Esophagus squamous epithelium (tissue), 5 donors: ENCODE measurements around the gene TSPAN14. TPM values are rescaled to one million over a fixed set of nuclear protein-coding genes. Genes with fewer than 3 reads are reported as not detected.

Source experiments
- DNase-seq: peaks from one replicate; lab custom pipeline; 2025; lab: John Stamatoyannopoulos, UW
- H3K27ac ChIP-seq, 4 donors: fragments of 200-600 bp; sonication (generic); one replicate each; pipeline ENCODE4 v1.5.1; 2016 to 2019; ENCODE audit warnings: mild to moderate bottlenecking in 1 of 4
- H3K27me3 ChIP-seq, 4 donors: fragments of 200-600 bp; sonication (generic); 1 replicate in 3 of 4; 2 replicates in 1 of 4; pipeline versions ENCODE4 v1.5.1 to v1.6.0; 2017 to 2021; ENCODE audit warnings: antibody characterized with exemption in 1 of 4
- H3K36me3 ChIP-seq, 3 donors: fragments of 200-600 bp; sonication (generic); one replicate each; pipeline ENCODE4 v1.5.1; 2016 to 2019
- H3K4me1 ChIP-seq, 3 donors: fragments of 200-600 bp; sonication (generic); one replicate each; pipeline ENCODE4 v1.5.1; 2017 to 2019
- H3K4me3 ChIP-seq, 4 donors: fragments of 200-600 bp; sonication (generic); 1 replicate in 3 of 4; 2 replicates in 1 of 4; pipeline ENCODE4 v1.5.1; 2016 to 2019; ENCODE audit warnings: mild to moderate bottlenecking in 2 of 4, moderate library complexity in 1 of 4
- H3K9me3 ChIP-seq, 3 donors: fragments of 200-600 bp; sonication (generic); one replicate each; pipeline ENCODE4 v1.5.1; 2016 to 2019
- POLR2A ChIP-seq, 4 donors: fragments of 450-650 bp; IDR thresholded peaks; one replicate each; pipeline ENCODE4 v1.6.1; 2017; ENCODE audit warnings: antibody characterized with exemption in 4 of 4, mild to moderate bottlenecking in 4 of 4, moderate library complexity in 3 of 4
- WGBS, 2 donors: methylation state at CpG; one replicate each; pipeline ENCODE4 v1.1.5; 2018; 5-methylcytosine and 5-hydroxymethylcytosine counted together
- intact Hi-C: fragments of 100-400 bp; cut with DNase I; formaldehyde crosslinking; loops from one replicate; pipeline ENCODE4 v1.15.0; 2022
- total RNA-seq, 4 donors: library from RNA; depleted of rRNA; stranded (reverse); fragments of >200 nt; gene quantifications; one replicate each; pipeline ENCODE4 v1.1.0, GENCODE V29; 2016
- TF ChIP-seq, protein P1 (sequence below), 6 experiments: fragments of 450-650 bp in 4 of 6; fragments of 200-600 bp in 2 of 6; sonication (generic) in 2 of 6; IDR thresholded peaks; one replicate each; pipeline ENCODE4 v1.5.1; 2016 to 2019; ENCODE audit warnings: antibody characterized with exemption in 6 of 6, mild to moderate bottlenecking in 4 of 6, moderate library complexity in 4 of 6
- donor health status: DM: yes; HTN: yes; CAD: no.

Gene TSPAN14
- total RNA-seq, 4 donors from 2014 or later, result 66.4 to 118 (median 89.8) TPM

GRCh38 chr10:80492848-80493521 lies 38.9 kb downstream of the TSPAN14 start:
- Histone ChIP-seq H3K27ac (peak overlapping the region; percentile 58 to 94 (median 84)), H3K36me3 (peaks cover 14 to 69% (median 18%) of the 10 kb centered on the region in 3 donors), H3K9me3 (no peaks in the 10 kb centered on the region), H3K4me1 (peaks cover 46 to 100% (median 77%) of the 10 kb centered on the region in 3 donors), H3K27me3 (no peaks in the 10 kb centered on the region), H3K4me3 (no peak overlapping the region)
- intact Hi-C loops, result no loop called here
- no peak for DNase-seq
- TF ChIP-seq, protein P1, sequence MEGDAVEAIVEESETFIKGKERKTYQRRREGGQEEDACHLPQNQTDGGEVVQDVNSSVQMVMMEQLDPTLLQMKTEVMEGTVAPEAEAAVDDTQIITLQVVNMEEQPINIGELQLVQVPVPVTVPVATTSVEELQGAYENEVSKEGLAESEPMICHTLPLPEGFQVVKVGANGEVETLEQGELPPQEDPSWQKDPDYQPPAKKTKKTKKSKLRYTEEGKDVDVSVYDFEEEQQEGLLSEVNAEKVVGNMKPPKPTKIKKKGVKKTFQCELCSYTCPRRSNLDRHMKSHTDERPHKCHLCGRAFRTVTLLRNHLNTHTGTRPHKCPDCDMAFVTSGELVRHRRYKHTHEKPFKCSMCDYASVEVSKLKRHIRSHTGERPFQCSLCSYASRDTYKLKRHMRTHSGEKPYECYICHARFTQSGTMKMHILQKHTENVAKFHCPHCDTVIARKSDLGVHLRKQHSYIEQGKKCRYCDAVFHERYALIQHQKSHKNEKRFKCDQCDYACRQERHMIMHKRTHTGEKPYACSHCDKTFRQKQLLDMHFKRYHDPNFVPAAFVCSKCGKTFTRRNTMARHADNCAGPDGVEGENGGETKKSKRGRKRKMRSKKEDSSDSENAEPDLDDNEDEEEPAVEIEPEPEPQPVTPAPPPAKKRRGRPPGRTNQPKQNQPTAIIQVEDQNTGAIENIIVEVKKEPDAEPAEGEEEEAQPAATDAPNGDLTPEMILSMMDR (IDR thresholded peaks at IDR 0.05), result no peak
- TF ChIP-seq POLR2A (IDR thresholded peaks at IDR 0.05), result no peak
- 66 to 72% methylated on average over 6 of the region's 6 CpGs for WGBS, 2 donors

DNA sequence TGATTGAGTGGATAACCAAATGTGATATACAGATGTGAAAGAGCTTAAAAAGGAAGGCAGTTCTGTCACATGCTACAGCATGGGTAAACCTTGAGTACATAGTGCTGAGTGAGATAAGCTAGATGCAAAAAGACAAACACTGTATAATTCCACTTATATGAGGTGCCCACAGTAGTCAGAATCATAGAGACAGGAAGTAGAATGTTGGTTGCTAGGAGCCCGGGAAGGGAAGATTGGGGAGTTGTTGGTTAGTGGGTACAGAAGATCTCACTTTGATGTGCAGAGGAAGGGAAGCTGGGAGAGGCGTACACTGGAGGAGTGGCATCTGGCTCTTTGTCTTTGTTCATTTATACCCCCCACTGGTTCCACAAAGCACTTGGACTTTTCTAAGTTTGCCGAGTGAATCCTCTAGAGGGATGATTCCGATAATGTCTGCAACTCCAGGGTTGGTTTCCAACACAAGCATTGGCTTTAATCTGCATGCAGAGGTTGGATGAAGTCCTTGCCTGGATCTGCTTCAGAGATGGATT lies 39.5 kb downstream of the TSPAN14 start:
- 10 to 12% methylated on average over 3 to 4 of the region's 4 CpGs for WGBS, 2 donors
- intact Hi-C loops, result no loop called here
- H3K27ac ChIP-seq, result peak overlapping the region; percentile 58 to 94 (median 84)
- DNase-seq, result no peak
- no peak overlapping the region for H3K4me3 ChIP-seq
- TF ChIP-seq POLR2A (IDR thresholded peaks at IDR 0.05), result no peak
- TF ChIP-seq, protein P1 (IDR thresholded peaks at IDR 0.05), result no peak
- H3K4me1 ChIP-seq, result peaks cover 46 to 100% (median 77%) of the 10 kb centered on the region in 3 donors
- no peaks in the 10 kb centered on the region for H3K27me3 ChIP-seq
- no peaks in the 10 kb centered on the region for H3K9me3 ChIP-seq
- peaks cover 14 to 63% (median 18%) of the 10 kb centered on the region in 3 donors for H3K36me3 ChIP-seq

DNA sequence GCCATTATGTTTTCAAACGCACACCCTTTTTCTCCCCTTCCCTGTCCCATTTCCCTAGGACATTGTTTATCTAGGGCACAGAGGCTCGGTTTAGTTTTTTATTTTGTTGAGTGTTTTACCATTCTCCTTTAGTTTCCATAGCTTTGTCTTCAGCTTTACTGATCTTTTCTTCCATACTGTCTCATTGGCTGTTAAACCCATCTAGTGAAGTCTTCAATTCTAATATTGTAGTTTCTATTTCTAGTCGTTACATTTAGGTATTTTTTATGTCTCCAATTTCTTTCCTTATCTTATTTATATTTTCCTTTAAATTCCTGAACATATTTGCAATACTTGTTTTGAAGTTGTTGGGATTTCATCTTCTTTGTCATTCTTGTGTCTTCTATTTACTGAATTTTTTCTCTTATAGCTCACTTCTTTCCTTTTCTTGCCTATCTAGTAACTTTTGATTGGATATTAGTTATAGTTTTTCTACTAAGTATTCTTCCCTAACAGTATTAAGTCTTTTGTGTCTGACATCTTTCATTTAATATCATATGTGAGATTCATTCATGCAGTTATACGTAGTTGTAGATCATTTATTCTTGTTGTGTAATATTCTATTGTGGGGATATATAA lies 42.6 kb downstream of the TSPAN14 start:
- H3K27me3 ChIP-seq, result no peaks in the 10 kb centered on the region
- peaks cover 65 to 100% (median 93%) of the 10 kb centered on the region in 3 donors for H3K4me1 ChIP-seq
- H3K9me3 ChIP-seq, result no peaks in the 10 kb centered on the region
- 76 to 83% methylated on average over 4 of the region's 4 CpGs for WGBS, 2 donors
- DNase-seq, result no peak
- intact Hi-C loops, result no loop called here
- no peak for TF ChIP-seq POLR2A (IDR thresholded peaks at IDR 0.05)
- TF ChIP-seq, protein P1 (IDR thresholded peaks at IDR 0.05), result peak in 1 of 6 experiments; percentile 1
- no peak overlapping the region for H3K4me3 ChIP-seq
- peaks cover 0 to 32% (median 3%) of the 10 kb centered on the region in 3 donors for H3K36me3 ChIP-seq
- peak overlapping the region; percentile 83 to 97 (median 90) for H3K27ac ChIP-seq

DNA sequence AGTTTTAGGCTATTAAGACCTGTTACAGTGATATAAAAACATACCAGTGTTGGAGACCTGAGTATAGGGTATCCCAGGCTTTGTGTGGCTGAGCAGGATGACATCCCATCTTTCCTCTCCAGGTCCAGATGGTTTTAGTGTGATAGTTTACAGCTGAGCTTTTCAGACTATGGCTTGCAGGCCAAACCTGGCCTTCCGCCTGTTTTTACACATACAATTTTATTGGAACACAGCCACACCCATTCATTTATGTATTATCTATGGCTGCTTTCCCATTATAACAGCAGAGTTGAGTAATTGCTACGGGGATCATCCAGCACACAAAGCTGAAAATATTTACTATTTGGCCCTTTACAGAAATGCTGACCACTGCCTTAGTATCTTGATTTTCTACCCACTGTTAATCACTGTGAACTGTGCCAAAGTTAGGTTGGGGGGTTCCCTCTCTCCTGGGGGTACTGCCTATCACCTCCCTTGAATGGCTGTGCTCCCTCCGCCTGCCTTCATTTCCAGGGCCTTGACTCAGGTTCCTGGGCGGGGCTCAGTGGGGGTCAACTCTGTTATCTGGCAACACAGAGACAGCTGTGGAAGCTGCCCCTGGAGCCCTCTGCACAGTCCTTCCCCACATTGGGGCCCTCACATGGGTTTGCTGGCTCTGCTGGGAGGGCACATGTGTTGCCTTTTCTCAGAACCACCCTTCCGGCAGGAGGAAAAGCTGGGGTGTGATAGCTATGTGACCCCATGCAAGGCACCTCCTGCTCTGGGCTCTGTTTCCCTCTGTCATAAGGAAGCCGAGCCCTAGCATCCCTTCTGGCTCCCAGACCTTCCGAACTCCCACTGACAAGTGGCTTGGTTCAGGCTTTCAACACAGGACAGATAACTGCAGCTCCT lies 43.3 kb downstream of the TSPAN14 start:
- no peak for DNase-seq
- TF ChIP-seq POLR2A (IDR thresholded peaks at IDR 0.05), result no peak
- TF ChIP-seq, protein P1 (IDR thresholded peaks at IDR 0.05), result no peak
- Histone ChIP-seq H3K36me3 (peaks cover 0 to 24% (median 3%) of the 10 kb centered on the region in 3 donors), H3K27me3 (no peaks in the 10 kb centered on the region), H3K9me3 (no peaks in the 10 kb centered on the region), H3K4me1 (peaks cover 72 to 100% (median 99%) of the 10 kb centered on the region in 3 donors), H3K27ac (peak overlapping the region; percentile 83 to 97 (median 90)), H3K4me3 (no peak overlapping the region)
- intact Hi-C loops, result no loop called here
- WGBS, 2 donors, result 33 to 34% methylated on average over 7 of the region's 7 CpGs
